HL-60 (cell line): Measurements from ENCODE around the gene ABCC1.

Experiments
- GABPA ChIP-seq: IDR thresholded peaks from 2 replicates; pipeline ENCODE4 v1.6.1; 2012; ENCODE audit warnings: low read depth
- POLR2AphosphoS5 ChIP-seq: IDR thresholded peaks from 2 replicates; pipeline ENCODE4 v1.6.1; 2012; ENCODE audit warnings: low read depth
- SPI1 ChIP-seq: IDR thresholded peaks from 2 replicates; pipeline ENCODE4 v1.6.1; 2012; ENCODE audit warnings: low read depth, mild to moderate bottlenecking, borderline replicate concordance
- TF ChIP-seq, protein P1 (sequence below): IDR thresholded peaks from one replicate; pipeline ENCODE4 v1.5.1; 2011; ENCODE audit warnings: low read length, control low read depth, inconsistent platforms; ENCODE audit not compliant: insufficient read depth
- TF ChIP-seq, protein P2 (sequence below): IDR thresholded peaks from 2 replicates; pipeline ENCODE4 v1.6.1; 2012; ENCODE audit warnings: low read depth; ENCODE audit not compliant: insufficient replicate concordance

- TF ChIP-seq, protein P1, sequence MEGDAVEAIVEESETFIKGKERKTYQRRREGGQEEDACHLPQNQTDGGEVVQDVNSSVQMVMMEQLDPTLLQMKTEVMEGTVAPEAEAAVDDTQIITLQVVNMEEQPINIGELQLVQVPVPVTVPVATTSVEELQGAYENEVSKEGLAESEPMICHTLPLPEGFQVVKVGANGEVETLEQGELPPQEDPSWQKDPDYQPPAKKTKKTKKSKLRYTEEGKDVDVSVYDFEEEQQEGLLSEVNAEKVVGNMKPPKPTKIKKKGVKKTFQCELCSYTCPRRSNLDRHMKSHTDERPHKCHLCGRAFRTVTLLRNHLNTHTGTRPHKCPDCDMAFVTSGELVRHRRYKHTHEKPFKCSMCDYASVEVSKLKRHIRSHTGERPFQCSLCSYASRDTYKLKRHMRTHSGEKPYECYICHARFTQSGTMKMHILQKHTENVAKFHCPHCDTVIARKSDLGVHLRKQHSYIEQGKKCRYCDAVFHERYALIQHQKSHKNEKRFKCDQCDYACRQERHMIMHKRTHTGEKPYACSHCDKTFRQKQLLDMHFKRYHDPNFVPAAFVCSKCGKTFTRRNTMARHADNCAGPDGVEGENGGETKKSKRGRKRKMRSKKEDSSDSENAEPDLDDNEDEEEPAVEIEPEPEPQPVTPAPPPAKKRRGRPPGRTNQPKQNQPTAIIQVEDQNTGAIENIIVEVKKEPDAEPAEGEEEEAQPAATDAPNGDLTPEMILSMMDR, result no peak
- TF ChIP-seq, protein P2, sequence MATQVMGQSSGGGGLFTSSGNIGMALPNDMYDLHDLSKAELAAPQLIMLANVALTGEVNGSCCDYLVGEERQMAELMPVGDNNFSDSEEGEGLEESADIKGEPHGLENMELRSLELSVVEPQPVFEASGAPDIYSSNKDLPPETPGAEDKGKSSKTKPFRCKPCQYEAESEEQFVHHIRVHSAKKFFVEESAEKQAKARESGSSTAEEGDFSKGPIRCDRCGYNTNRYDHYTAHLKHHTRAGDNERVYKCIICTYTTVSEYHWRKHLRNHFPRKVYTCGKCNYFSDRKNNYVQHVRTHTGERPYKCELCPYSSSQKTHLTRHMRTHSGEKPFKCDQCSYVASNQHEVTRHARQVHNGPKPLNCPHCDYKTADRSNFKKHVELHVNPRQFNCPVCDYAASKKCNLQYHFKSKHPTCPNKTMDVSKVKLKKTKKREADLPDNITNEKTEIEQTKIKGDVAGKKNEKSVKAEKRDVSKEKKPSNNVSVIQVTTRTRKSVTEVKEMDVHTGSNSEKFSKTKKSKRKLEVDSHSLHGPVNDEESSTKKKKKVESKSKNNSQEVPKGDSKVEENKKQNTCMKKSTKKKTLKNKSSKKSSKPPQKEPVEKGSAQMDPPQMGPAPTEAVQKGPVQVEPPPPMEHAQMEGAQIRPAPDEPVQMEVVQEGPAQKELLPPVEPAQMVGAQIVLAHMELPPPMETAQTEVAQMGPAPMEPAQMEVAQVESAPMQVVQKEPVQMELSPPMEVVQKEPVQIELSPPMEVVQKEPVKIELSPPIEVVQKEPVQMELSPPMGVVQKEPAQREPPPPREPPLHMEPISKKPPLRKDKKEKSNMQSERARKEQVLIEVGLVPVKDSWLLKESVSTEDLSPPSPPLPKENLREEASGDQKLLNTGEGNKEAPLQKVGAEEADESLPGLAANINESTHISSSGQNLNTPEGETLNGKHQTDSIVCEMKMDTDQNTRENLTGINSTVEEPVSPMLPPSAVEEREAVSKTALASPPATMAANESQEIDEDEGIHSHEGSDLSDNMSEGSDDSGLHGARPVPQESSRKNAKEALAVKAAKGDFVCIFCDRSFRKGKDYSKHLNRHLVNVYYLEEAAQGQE, result no peak
- no peak for TF ChIP-seq POLR2AphosphoS5
- TF ChIP-seq GABPA, result no peak
- TF ChIP-seq SPI1, result no peak
Measured at GRCh38 chr16:16092925-16093627, 143.7 kb downstream of the ABCC1 start.
